ENCODE data around the gene RNU1-3.
"Not testable (repeated sequence)": the region's sequence is repeated elsewhere in the genome, so short reads cannot be mapped to it uniquely, and the experiment has no call there.

DNA sequence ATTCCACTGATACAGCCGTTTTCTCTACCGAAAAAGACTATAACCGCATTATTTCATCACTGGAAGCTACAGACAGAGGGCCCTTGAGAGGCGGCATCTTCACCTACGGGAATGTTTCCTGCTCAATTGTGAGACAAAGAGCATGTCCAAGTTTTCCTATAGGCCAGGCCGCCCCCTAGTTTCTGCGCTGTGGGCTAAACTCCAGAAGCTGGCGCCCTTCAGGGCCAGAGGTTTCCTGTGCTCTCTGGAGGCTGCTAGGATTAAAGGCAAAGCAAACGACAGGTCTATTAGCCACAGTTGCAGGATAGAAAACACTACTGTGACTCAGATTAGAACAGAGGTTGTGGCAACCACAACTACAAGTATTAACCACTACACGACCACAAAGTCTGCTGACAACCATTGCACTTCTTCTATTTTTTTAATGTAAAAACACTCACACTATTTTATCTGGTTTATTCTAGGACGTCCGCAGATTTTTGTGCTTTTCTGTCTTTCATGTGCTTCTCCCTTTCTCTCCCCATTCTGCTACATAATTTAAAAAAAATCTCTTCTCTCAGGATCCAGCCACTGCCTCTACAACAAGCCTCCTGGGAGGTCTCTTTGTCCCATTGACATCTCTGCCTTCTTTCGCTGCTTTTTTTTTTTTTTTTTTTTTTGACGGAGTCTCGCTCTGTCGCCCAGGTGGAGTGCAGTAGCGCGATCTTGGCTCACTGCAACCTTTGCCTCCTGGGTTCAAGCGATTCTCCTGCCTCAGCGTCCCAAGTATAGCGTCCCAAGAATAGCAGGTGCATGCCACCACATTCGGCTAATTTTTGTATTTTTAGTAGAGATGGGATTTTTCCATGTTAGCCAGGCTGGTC, 10.1 kb upstream of the RNU1-3 start:
- TF ChIP-seq, protein P1, sequence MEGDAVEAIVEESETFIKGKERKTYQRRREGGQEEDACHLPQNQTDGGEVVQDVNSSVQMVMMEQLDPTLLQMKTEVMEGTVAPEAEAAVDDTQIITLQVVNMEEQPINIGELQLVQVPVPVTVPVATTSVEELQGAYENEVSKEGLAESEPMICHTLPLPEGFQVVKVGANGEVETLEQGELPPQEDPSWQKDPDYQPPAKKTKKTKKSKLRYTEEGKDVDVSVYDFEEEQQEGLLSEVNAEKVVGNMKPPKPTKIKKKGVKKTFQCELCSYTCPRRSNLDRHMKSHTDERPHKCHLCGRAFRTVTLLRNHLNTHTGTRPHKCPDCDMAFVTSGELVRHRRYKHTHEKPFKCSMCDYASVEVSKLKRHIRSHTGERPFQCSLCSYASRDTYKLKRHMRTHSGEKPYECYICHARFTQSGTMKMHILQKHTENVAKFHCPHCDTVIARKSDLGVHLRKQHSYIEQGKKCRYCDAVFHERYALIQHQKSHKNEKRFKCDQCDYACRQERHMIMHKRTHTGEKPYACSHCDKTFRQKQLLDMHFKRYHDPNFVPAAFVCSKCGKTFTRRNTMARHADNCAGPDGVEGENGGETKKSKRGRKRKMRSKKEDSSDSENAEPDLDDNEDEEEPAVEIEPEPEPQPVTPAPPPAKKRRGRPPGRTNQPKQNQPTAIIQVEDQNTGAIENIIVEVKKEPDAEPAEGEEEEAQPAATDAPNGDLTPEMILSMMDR (conservative IDR thresholded peaks at IDR 0.05): not testable (repeated sequence)
- not testable (repeated sequence) for TF ChIP-seq EZH2 (IDR thresholded peaks at IDR 0.05; ENCODE audit: low read depth)
